Activated CD8-positive, alpha-beta memory T cell treated with anti-CD3 and anti-CD28 coated beads for 1 hour (primary cell): ENCODE measurements around the gene POU5F1.
"Not testable (repeated sequence)": the region's sequence is repeated elsewhere in the genome, so short reads cannot be mapped to it uniquely, and the experiment has no call there.

ENCODE experiments used
- DNase-seq, 2 donors: peaks; one replicate each; pipeline ENCODE4 v3.0.0-alpha.2; 2020; ENCODE audit warnings: low read depth in 1 of 2; ENCODE audit errors: extremely low read depth in 1 of 2

The POU5F1 gene

GRCh38 chr6:31192431-31193105 lies 22.1 kb upstream of the POU5F1 start:
- DNase-seq, result not testable (repeated sequence)

GRCh38 chr6:31190488-31190887 lies 20.0 kb upstream of the POU5F1 start:
- no peak for DNase-seq

DNA sequence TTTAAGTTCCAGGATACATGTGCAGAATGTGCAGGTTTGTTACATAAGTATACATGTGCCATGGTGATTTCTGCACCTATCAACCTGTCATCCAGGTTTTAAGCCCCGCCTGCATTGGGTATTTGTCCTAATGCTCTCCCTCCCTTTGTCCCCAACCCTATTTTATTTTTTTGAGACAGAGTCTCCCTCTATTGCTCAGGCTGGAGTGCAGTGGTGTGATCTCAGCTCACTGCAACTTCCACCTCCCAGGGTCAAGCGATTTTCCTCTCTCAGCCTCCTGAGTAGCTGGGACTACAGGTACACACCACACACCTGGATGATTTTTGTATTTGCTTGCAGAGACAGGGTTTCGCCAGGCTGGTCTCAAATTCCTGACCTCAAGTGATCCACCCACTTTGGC lies 18.7 kb upstream of the POU5F1 start:
- DNase-seq, result not testable (repeated sequence)

DNA sequence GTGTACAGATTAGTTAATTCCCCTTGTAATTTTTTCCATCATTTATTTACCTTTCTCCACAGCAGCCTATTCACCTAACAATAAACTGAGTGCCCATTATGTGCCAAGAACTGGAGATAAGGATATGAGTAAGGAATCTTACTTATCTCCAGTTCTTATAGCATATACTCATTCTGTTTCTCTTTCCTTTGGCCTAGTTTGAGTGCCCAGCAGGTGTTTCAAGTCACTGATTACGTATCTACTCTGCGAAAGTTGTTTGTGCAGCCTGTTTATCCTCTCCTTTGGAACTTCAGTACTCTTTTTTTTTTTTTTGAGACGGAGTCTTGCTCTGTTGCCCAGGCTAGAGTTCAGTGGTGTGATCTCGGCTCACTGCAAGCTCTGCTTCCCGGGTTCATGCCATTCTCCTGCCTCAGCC lies 17.3 kb upstream of the POU5F1 start:
- no peak for DNase-seq

- no peak for DNase-seq
Observed at GRCh38 chr6:31186052-31186734, 15.7 kb upstream of the POU5F1 start.

GRCh38 chr6:31185695-31186051 lies 15.2 kb upstream of the POU5F1 start:
- DNase-seq, result not testable (repeated sequence)

GRCh38 chr6:31183859-31184258 lies 13.4 kb upstream of the POU5F1 start:
- not testable (repeated sequence) for DNase-seq

- DNase-seq, result not testable (repeated sequence)
Observed at GRCh38 chr6:31183287-31183686, 12.8 kb upstream of the POU5F1 start.

DNA sequence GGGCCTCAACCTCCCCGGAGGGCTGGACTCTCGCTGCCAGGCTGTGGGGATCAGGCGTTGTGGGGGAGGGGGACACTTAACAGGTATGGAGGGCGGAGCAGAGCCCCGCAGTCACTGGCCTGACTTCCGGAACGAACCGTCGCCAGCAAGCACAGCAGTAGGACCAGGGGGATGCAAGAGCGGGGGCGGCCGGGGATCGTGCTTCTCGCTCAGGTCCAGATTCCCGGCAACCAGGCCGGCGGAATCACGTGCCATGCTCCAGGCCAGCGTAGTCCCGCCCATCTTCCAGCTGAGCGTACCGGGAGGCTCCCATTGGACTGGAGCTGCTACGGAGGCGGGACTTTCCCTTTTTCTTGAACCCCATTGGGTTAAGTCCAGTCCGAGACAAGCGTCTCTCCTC lies 10.0 kb upstream of the POU5F1 start:
- no peak for DNase-seq

DNA sequence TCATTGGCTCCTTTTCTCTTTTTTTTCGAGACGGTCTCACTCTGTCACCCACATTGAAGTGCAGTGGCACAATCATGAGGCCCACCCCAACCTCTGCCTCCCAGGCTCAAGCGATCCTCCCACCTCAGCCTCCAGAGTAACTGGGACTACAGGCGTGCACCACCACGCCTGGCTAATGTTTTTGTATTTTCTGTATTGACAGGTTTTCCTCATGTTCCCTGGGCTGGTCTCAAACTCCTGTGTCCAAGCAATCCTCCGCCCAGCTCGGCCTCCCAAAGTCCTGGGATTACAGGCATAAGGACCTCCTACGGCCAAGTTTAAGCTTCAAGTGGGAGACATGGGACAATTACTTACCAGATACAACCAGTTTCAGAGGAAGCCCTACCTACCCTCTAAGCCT lies 9.4 kb upstream of the POU5F1 start:
- DNase-seq, result no peak

GRCh38 chr6:31179042-31179386 lies 8.5 kb upstream of the POU5F1 start:
- no peak for DNase-seq

GRCh38 chr6:31178143-31179041 lies 7.9 kb upstream of the POU5F1 start:
- no peak for DNase-seq

DNA sequence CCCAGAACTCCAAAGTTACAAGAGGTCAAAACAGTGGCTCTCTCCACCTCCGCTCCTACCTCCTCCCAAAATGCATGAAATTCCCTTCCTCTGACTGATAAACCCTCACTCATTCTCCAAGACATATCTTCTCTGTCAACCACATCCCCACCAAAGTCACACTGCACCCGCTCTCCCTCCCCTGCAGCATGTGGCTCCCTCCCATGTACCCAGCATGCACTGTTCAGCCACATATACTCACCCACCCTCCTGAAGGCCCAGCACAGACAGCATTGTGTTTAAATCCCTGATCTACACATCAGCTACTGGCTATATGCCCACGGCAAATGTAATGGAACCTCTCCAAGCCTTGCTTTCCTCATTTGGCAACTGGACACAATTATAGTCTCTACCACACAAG lies 5.5 kb upstream of the POU5F1 start:
- DNase-seq, result no peak

DNA sequence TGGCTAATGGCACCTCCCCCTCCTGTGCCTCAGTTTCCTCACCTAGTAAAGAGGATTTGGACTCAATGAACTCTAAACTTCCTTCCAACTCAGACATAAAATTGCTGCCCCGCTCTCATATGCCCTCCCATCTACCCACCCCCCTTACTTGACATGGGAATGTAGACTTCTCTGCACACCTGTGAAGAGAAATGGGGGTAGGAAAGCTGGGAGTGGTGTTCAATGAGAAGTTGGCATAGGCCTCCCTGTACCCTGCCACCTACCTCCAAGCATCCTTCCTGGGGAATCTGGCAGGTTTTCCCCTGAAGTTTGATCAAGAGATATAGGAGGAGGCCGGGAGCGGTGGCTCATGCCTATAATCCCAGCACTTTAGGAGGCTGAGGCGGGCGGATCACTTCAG lies 3.9 kb upstream of the POU5F1 start:
- no peak for DNase-seq

DNA sequence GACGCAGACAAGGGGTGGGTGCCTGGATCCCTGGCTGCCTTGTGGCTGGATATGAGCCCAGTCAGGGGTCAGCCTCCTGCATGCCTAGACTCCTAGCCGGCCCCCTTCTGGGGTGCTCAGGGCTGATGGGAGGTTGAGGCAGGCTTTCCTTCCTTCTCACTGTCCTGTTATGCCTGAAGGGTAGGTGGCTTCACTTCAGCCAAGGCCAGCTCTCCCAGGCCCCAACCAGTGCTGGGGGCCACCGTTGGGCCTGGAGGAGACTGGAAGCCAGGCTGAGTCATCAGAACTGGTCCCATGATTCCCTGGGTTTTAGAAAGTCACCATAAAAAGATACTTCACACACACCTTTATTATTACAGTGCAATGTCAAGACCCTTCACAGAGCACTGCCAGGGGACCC lies 2.9 kb upstream of the POU5F1 start:
- DNase-seq, result no peak

- no peak for DNase-seq
Observed at GRCh38 chr6:31172973-31173384, 2.5 kb upstream of the POU5F1 start.

DNA sequence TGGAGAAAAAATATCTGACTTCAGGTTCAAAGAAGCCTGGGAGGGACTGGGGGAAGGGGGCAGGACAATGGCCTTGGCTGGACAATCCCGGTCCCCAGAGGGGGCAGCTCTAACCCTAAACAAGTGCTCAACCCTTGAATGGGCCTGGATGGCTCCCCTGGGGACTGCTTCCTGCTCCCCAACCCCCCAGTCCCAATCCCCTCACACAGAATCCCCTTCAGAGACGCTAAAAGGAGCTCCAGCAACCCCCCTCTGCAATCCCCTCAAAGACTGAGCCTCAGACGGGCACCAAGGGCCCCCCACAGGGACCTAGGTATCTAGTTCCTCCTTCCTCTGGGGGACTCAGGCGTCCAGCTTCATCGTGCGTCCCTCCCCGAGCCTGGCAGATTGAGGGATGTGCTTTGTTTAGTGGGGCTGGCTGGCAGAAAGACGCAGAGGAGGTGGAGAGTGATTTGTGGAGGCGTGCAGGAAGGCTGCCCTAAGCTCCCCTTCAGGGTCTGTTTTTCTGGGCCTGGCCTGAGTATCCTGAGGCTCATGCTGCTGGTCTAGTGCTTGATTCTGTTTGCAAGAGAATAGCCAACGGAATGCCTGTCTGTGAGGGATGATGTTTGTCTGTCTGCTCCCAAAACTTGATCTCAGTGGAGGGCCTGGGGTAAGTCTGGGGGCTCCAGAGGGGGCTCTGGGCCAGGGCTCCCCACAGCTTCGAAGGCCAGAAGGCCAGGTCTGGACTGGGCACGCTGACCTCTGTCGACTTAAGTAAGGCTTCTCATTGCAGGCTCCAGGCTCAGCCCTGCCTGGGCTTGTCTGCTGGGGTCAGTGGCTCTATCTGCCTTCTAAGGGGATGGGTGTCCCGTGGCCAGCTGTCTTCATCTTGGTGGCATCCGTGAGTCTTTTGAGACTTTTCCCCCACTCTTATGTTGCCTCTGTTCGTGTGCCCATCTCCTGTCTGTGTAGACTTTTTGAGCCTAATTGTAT lies 1.7 kb upstream of the POU5F1 start:
- no peak for DNase-seq

- DNase-seq, result no peak
Observed at GRCh38 chr6:31170987-31171671, 647 bp upstream of the POU5F1 start.

GRCh38 chr6:31169858-31170599 lies 453 bp downstream of the POU5F1 start:
- DNase-seq, result not testable (repeated sequence)
